B cell (primary cell): ENCODE data around the gene TMC1. TPM values are rescaled to one million over a fixed set of nuclear protein-coding genes. Genes with fewer than 3 reads are reported as not detected.
"Not testable (repeated sequence)": the region's sequence is repeated elsewhere in the genome, so short reads cannot be mapped to it uniquely, and the experiment has no call there.

ENCODE experiments used
- ATAC-seq: fragments of 200-7000 bp; cut with Tn5 transposase; one replicate; pipeline ENCODE4 v1.10.0; 2021; ENCODE audit warnings: low read depth, mild to moderate bottlenecking, moderate number of reproducible peaks, moderate library complexity
- CTCF ChIA-PET: fragments of 350-600 bp; sonication (Branson Sonifier 250); formaldehyde crosslinking; loops from one replicate; lab custom pipeline; 2021; ENCODE audit warnings: antibody characterized with exemption, inconsistent platforms; lab: Charles Lee
- POLR2A ChIA-PET: fragments of 350-600 bp; sonication (Branson Sonifier 250); formaldehyde crosslinking; loops from one replicate; lab custom pipeline; 2021; ENCODE audit warnings: antibody characterized with exemption; lab: Charles Lee
- DNase-seq: peaks from one replicate; pipeline ENCODE4 v3.0.0; 2013
- H2AFZ ChIP-seq: 2 replicates; pipeline ENCODE4 v1.6.1; 2012; ENCODE audit warnings: mild to moderate bottlenecking, low read depth, low read length; ENCODE audit not compliant: insufficient read depth, poor library complexity, severe bottlenecking
- H3K27ac ChIP-seq, 2 donors: 1 replicate in 1 of 2; 2 replicates in 1 of 2; pipeline ENCODE4 v1.5.1; 2012 to 2013; ENCODE audit warnings: low read length in 2 of 2, mild to moderate bottlenecking in 2 of 2, moderate library complexity in 1 of 2
- H3K27me3 ChIP-seq, 4 experiments: fragments of 200-600 bp in 1 of 4; sonication (generic) in 1 of 4; replicated peaks in 1 of 4; 1 replicate in 2 of 4; 2 replicates in 2 of 4; pipeline versions ENCODE4 v1.6.1 to v1.7.0; 2013 to 2016; ENCODE audit warnings: low read length in 3 of 4, mild to moderate bottlenecking in 2 of 4, mixed read lengths in 1 of 4, moderate library complexity in 1 of 4; ENCODE audit not compliant: insufficient read depth in 4 of 4, control insufficient read depth in 3 of 4; ENCODE audit errors: control extremely low read depth in 1 of 4
- H3K36me3 ChIP-seq, 2 experiments: replicated peaks in 1 of 2; 1 replicate in 1 of 2; 2 replicates in 1 of 2; pipeline versions ENCODE4 v1.6.1 to v1.7.1; 2013; ENCODE audit warnings: low read length in 1 of 2; ENCODE audit not compliant: insufficient read depth in 2 of 2, control insufficient read depth in 1 of 2; ENCODE audit errors: control extremely low read depth in 1 of 2, extremely low read depth in 1 of 2
- H3K4me1 ChIP-seq, 2 donors: fragments of 200-600 bp in 1 of 2; sonication (generic) in 1 of 2; 1 replicate in 1 of 2; 2 replicates in 1 of 2; pipeline versions ENCODE4 v1.5.1 to v1.6.1; 2013 to 2017; ENCODE audit warnings: low read length in 2 of 2; ENCODE audit not compliant: control insufficient read depth in 2 of 2, insufficient read depth in 2 of 2
- H3K4me2 ChIP-seq: replicated peaks from 2 replicates; pipeline ENCODE3; 2012; ENCODE audit warnings: mild to moderate bottlenecking, low read depth, low read length; ENCODE audit not compliant: poor library complexity, severe bottlenecking
- H3K4me3 ChIP-seq, 5 experiments: fragments of 200-600 bp in 1 of 5; sonication (generic) in 1 of 5; 1 replicate in 3 of 5; 2 replicates in 2 of 5; pipeline versions ENCODE4 v1.5.1 to v1.7.0; 2011 to 2016; ENCODE audit warnings: low read length in 4 of 5, mild to moderate bottlenecking in 4 of 5, low read depth in 2 of 5, control low read depth in 1 of 5, moderate library complexity in 1 of 5; ENCODE audit not compliant: insufficient read depth in 1 of 5; ENCODE audit errors: control extremely low read depth in 1 of 5, extremely low read depth in 1 of 5
- H3K79me2 ChIP-seq: fragments of 200-600 bp; sonication (generic); one replicate; pipeline ENCODE4 v1.6.0; 2016; ENCODE audit warnings: low read length; ENCODE audit not compliant: control insufficient read depth, insufficient read depth
- H3K9ac ChIP-seq: fragments of 200-600 bp; sonication (generic); 2 replicates; pipeline ENCODE4 v1.6.1; 2017; ENCODE audit warnings: mild to moderate bottlenecking, low read length, moderate library complexity
- H3K9me3 ChIP-seq, 3 donors: one replicate each; pipeline versions ENCODE4 v1.6.1 to v1.7.1; 2013; ENCODE audit warnings: low read length in 2 of 3; ENCODE audit not compliant: control insufficient read depth in 2 of 3, insufficient read depth in 1 of 3; ENCODE audit errors: control extremely low read depth in 1 of 3
- H4K20me1 ChIP-seq: 2 replicates; pipeline ENCODE4 v1.6.0; 2012; ENCODE audit warnings: mild to moderate bottlenecking, low read length; ENCODE audit not compliant: insufficient read depth, control insufficient read depth, poor library complexity, severe bottlenecking
- H3K27ac Mint-ChIP-seq: one replicate; pipeline ENCODE4 v1.8.0; 2021; ENCODE audit warnings: mixed read lengths
- H3K27me3 Mint-ChIP-seq: one replicate; pipeline ENCODE4 v1.8.0; 2021; ENCODE audit warnings: mixed read lengths
- H3K4me1 Mint-ChIP-seq: one replicate; pipeline ENCODE4 v1.8.0; 2021; ENCODE audit warnings: mixed read lengths
- H3K4me3 Mint-ChIP-seq: one replicate; pipeline ENCODE4 v1.8.0; 2021; ENCODE audit warnings: mixed read lengths
- H3K9me3 Mint-ChIP-seq: one replicate; pipeline ENCODE4 v1.8.0; 2022; ENCODE audit warnings: mixed read lengths; ENCODE audit not compliant: insufficient read depth
- CTCF ChIP-seq: fragments of 200-600 bp; IDR thresholded peaks from one replicate; pipeline ENCODE4 v1.8.0; 2022; ENCODE audit warnings: antibody characterized with exemption, mild to moderate bottlenecking
- EZH2 ChIP-seq: IDR thresholded peaks from 2 replicates; pipeline ENCODE4 v1.6.1; 2012; ENCODE audit warnings: borderline replicate concordance, low read depth, mild to moderate bottlenecking, moderate library complexity, low read length; ENCODE audit not compliant: insufficient read depth, poor library complexity, severe bottlenecking
- WGBS: methylation state at CpG from one replicate; pipeline ENCODE4 v1.1.5; 2013; ENCODE audit warnings: missing lambda C conversion rate; ENCODE audit not compliant: insufficient coverage; 5-methylcytosine and 5-hydroxymethylcytosine counted together
- intact Hi-C: fragments of 100-400 bp; cut with micrococcal nuclease; formaldehyde crosslinking; loops from one replicate; pipeline ENCODE4 v1.10.0; 2022
- polyA plus RNA-seq: library from polyadenylated mRNA; depleted of rRNA; stranded (reverse); fragments of >200 nt; gene quantifications from 2 replicates; pipeline ENCODE4 v1.2.3, GENCODE V29; 2012
- total RNA-seq, 2 donors: library from RNA; stranded (reverse); fragments of 120-200 nt in 1 of 2; gene quantifications; 1 replicate in 1 of 2; 2 replicates in 1 of 2; pipeline versions ENCODE4 v1.2.3 to v1.2.4, GENCODE V29; 2013 to 2022

Gene TMC1
- total and polyA plus RNA-seq, 2 donors (not counting 1 experiment from before 2014, with no cell fraction given), result not detected

GRCh38 chr9:72478966-72479365 lies 42.4 kb upstream of the TMC1 start:
- CTCF ChIA-PET, result no interaction called here
- ATAC-seq, result no peak
- H3K4me1 ChIP-seq, result no peaks in the 10 kb centered on the region
- no peak overlapping the region for H3K9ac ChIP-seq
- H3K9me3 Mint-ChIP-seq, result no peaks in the 10 kb centered on the region
- H3K9me3 ChIP-seq, result peaks cover 0 to 2% (median 0%) of the 10 kb centered on the region in 3 donors
- no peak overlapping the region for H3K4me3 ChIP-seq
- H3K27me3 Mint-ChIP-seq, result peaks cover 5% of the 10 kb centered on the region
- no peaks in the 10 kb centered on the region for H3K79me2 ChIP-seq
- POLR2A ChIA-PET, result no interaction called here
- H3K4me1 Mint-ChIP-seq, result peaks cover 1% of the 10 kb centered on the region
- no peak overlapping the region for H3K4me3 Mint-ChIP-seq
- WGBS, result no CpG with 5 or more reads among the region's 1 CpG
- no peak overlapping the region for H2AFZ ChIP-seq
- no peaks in the 10 kb centered on the region for H3K27me3 ChIP-seq
- H3K36me3 ChIP-seq, result no peaks in the 10 kb centered on the region
- H3K27ac Mint-ChIP-seq, result no peak overlapping the region
- no peak overlapping the region for H3K27ac ChIP-seq
- DNase-seq, result no peak
- no peaks in the 10 kb centered on the region for H4K20me1 ChIP-seq
- intact Hi-C loops, result no loop called here
- no peak overlapping the region for H3K4me2 ChIP-seq
- TF ChIP-seq EZH2, result no peak
- no peak for TF ChIP-seq CTCF

GRCh38 chr9:72480261-72480660 lies 41.1 kb upstream of the TMC1 start:
- H3K27me3 Mint-ChIP-seq, POLR2A ChIA-PET, H3K4me3 ChIP-seq, ATAC-seq, H3K27ac Mint-ChIP-seq, H3K9me3 ChIP-seq, H3K4me1 ChIP-seq, intact Hi-C loops, H4K20me1 ChIP-seq, H3K27me3 ChIP-seq, H2AFZ ChIP-seq, H3K27ac ChIP-seq, H3K79me2 ChIP-seq, H3K36me3 ChIP-seq, H3K4me3 Mint-ChIP-seq, H3K4me2 ChIP-seq, H3K9me3 Mint-ChIP-seq, H3K9ac ChIP-seq, H3K4me1 Mint-ChIP-seq, DNase-seq, CTCF ChIA-PET: not testable (repeated sequence)
- 96% methylated on average over 25 of the region's 25 CpGs for WGBS
